ENCODE data around the gene PRRC2B.
"Not testable (repeated sequence)": the region's sequence is repeated elsewhere in the genome, so short reads cannot be mapped to it uniquely, and the experiment has no call there.

The PRRC2B gene

GRCh38 chr9:131469356-131469755, 75.5 kb downstream of the PRRC2B start:
- DNase-seq (ENCODE audit: low read depth in 2 of 2, low spot score in 1 of 2), result no peak

- DNase-seq (ENCODE audit: low read depth in 2 of 2, low spot score in 1 of 2), result no peak
These were observed 76.1 kb downstream of the PRRC2B start for GRCh38 chr9:131469951-131470350.

- no peak for DNase-seq (ENCODE audit: low read depth in 2 of 2, low spot score in 1 of 2)
These were observed 76.7 kb downstream of the PRRC2B start for GRCh38 chr9:131470581-131470991.

- not testable (repeated sequence) for DNase-seq (ENCODE audit: low read depth in 2 of 2, low spot score in 1 of 2)
These were observed 78.2 kb downstream of the PRRC2B start for GRCh38 chr9:131472085-131472484.

GRCh38 chr9:131473198-131473885, 79.5 kb downstream of the PRRC2B start:
- no peak for DNase-seq (ENCODE audit: low read depth in 2 of 2, low spot score in 1 of 2)

GRCh38 chr9:131473891-131474290, 80.0 kb downstream of the PRRC2B start:
- no peak for DNase-seq (ENCODE audit: low read depth in 2 of 2, low spot score in 1 of 2)

GRCh38 chr9:131474711-131475110, 80.8 kb downstream of the PRRC2B start:
- DNase-seq (ENCODE audit: low read depth in 2 of 2, low spot score in 1 of 2), result no peak

- DNase-seq (ENCODE audit: low read depth in 2 of 2, low spot score in 1 of 2), result no peak
These were observed 81.4 kb downstream of the PRRC2B start for GRCh38 chr9:131475111-131475955.

GRCh38 chr9:131475956-131476776, 82.3 kb downstream of the PRRC2B start:
- no peak for DNase-seq (ENCODE audit: low read depth in 2 of 2, low spot score in 1 of 2)

- no peak for DNase-seq (ENCODE audit: low read depth in 2 of 2, low spot score in 1 of 2)
These were observed 83.0 kb downstream of the PRRC2B start for GRCh38 chr9:131476777-131477345.

- DNase-seq (ENCODE audit: low read depth in 2 of 2, low spot score in 1 of 2), result no peak
These were observed 83.5 kb downstream of the PRRC2B start for GRCh38 chr9:131477367-131477766.

GRCh38 chr9:131477816-131478419, 84.0 kb downstream of the PRRC2B start:
- DNase-seq (ENCODE audit: low read depth in 2 of 2, low spot score in 1 of 2), result no peak

- peak; percentile 22 to 31 for DNase-seq (ENCODE audit: low read depth in 2 of 2, low spot score in 1 of 2)
These were observed 84.6 kb downstream of the PRRC2B start for GRCh38 chr9:131478421-131478868.

GRCh38 chr9:131478911-131479310, 85.0 kb downstream of the PRRC2B start:
- no peak for DNase-seq (ENCODE audit: low read depth in 2 of 2, low spot score in 1 of 2)

GRCh38 chr9:131480258-131480657, 86.4 kb downstream of the PRRC2B start:
- DNase-seq (ENCODE audit: low read depth in 2 of 2, low spot score in 1 of 2), result no peak

- no peak for DNase-seq (ENCODE audit: low read depth in 2 of 2, low spot score in 1 of 2)
These were observed 87.8 kb downstream of the PRRC2B start for GRCh38 chr9:131481441-131482342.

GRCh38 chr9:131482343-131483006, 88.6 kb downstream of the PRRC2B start:
- no peak for DNase-seq (ENCODE audit: low read depth in 2 of 2, low spot score in 1 of 2)

- DNase-seq (ENCODE audit: low read depth in 2 of 2, low spot score in 1 of 2), result no peak
These were observed 89.6 kb downstream of the PRRC2B start for GRCh38 chr9:131483319-131484050.

Data from stimulated activated CD8-positive, alpha-beta memory T cell treated with anti-CD3 and anti-CD28 coated beads, Interleukin-4, amount 100 ng/mL, for 4 hours (primary cell).